HepG2 (cell line): Measurements from ENCODE around the gene VASN. TPM values are rescaled to one million over a fixed set of nuclear protein-coding genes. Genes with fewer than 3 reads are reported as not detected.
A peak's percentile ranks its signal among the peaks of the same experiment; 100 is the strongest.

ENCODE experiments used
- CBX2 ChIP-seq, 2 experiments: fragments of 200-600 bp in 1 of 2; sonication (generic); formaldehyde crosslinking in 1 of 2; IDR thresholded peaks; 2 replicates each; pipeline versions ENCODE4 v1.7.0 to v1.8.1; 2018 to 2022; ENCODE audit warnings: low read depth in 2 of 2, low read length in 1 of 2, mild to moderate bottlenecking in 1 of 2, missing genetic modification reagents in 1 of 2
- CHD2 ChIP-seq: IDR thresholded peaks from 2 replicates; pipeline ENCODE4 v1.6.1; 2011; ENCODE audit warnings: low read depth, low read length, improper control_type of control experiment
- EZH2 ChIP-seq: conservative IDR thresholded peaks from 2 replicates; pipeline ENCODE4 v1.6.1; 2012; ENCODE audit warnings: mild to moderate bottlenecking, low read depth, low read length, moderate library complexity
- GABPB1 ChIP-seq: IDR thresholded peaks from 2 replicates; pipeline ENCODE4 v1.6.1; 2016; ENCODE audit warnings: mild to moderate bottlenecking, missing genetic modification reagents, moderate library complexity, missing compliant biosample characterization
- GFI1 ChIP-seq: sonication (generic); formaldehyde crosslinking; IDR thresholded peaks from 2 replicates; pipeline ENCODE4 v1.5.0; 2020; ENCODE audit warnings: missing genetic modification reagents, mild to moderate bottlenecking, borderline replicate concordance
- GTF2F1 ChIP-seq: fragments of 150-350 bp; IDR thresholded peaks from 2 replicates; pipeline ENCODE4 v1.6.1; 2014; ENCODE audit warnings: low read length
- HMGA1 ChIP-seq: sonication (generic); formaldehyde crosslinking; conservative IDR thresholded peaks from 2 replicates; pipeline ENCODE4 v1.4.0; 2020; ENCODE audit warnings: missing genetic modification reagents
- IKZF4 ChIP-seq: sonication (generic); formaldehyde crosslinking; IDR thresholded peaks from 2 replicates; pipeline ENCODE4 v1.5.1; 2020; ENCODE audit warnings: borderline replicate concordance, mild to moderate bottlenecking, low read depth, missing genetic modification reagents; ENCODE audit errors: not compliant biosample characterization
- ISL2 ChIP-seq: sonication (generic); formaldehyde crosslinking; IDR thresholded peaks from 2 replicates; pipeline ENCODE4 v1.5.0; 2020; ENCODE audit warnings: missing genetic modification reagents
- KLF6 ChIP-seq: IDR thresholded peaks from 2 replicates; pipeline ENCODE4 v1.8.0; 2016; ENCODE audit warnings: missing biosample characterization, missing genetic modification reagents
- MBNL3 ChIP-seq: fragments of 250-450 bp; sonication (Bioruptor Pico); conservative IDR thresholded peaks from 2 replicates; pipeline ENCODE4 v1.8.0; 2022; ENCODE audit warnings: mild to moderate bottlenecking, inconsistent platforms
- NCOR1 ChIP-seq: fragments of 200-600 bp; sonication (generic); IDR thresholded peaks from 2 replicates; pipeline ENCODE4 v1.7.0; 2017; ENCODE audit warnings: antibody characterized with exemption, low read length, borderline replicate concordance
- NFRKB ChIP-seq: fragments of 450-650 bp; IDR thresholded peaks from 2 replicates; pipeline ENCODE4 v1.6.1; 2017
- PHB2 ChIP-seq: fragments of 450-650 bp; IDR thresholded peaks from 2 replicates; pipeline ENCODE4 v1.6.1; 2018; ENCODE audit not compliant: partially characterized antibody
- PRPF4 ChIP-seq: fragments of 200-400 bp; formaldehyde crosslinking; IDR thresholded peaks from 2 replicates; pipeline ENCODE4 v1.6.1; 2016; ENCODE audit warnings: low read length, low read depth; ENCODE audit not compliant: poor library complexity, severe bottlenecking
- SMARCE1 ChIP-seq: fragments of 450-650 bp; IDR thresholded peaks from 2 replicates; pipeline ENCODE4 v1.6.1; 2017; ENCODE audit warnings: borderline replicate concordance
- TAF1 ChIP-seq: sonication (generic); formaldehyde crosslinking; IDR thresholded peaks from 2 replicates; pipeline ENCODE4 v1.4.0; 2020; ENCODE audit warnings: missing genetic modification reagents
- ZBTB1 ChIP-seq: sonication (generic); formaldehyde crosslinking; IDR thresholded peaks from 2 replicates; pipeline ENCODE4 v1.4.0; 2020; ENCODE audit warnings: missing genetic modification reagents, borderline replicate concordance
- ZBTB20 ChIP-seq: sonication (generic); formaldehyde crosslinking; IDR thresholded peaks from 2 replicates; pipeline ENCODE4 v1.8.1; 2023; ENCODE audit warnings: missing genetic modification reagents, low read depth, mild to moderate bottlenecking, borderline replicate concordance
- ZNF160 ChIP-seq: sonication (generic); formaldehyde crosslinking; IDR thresholded peaks from 2 replicates; pipeline ENCODE4 v1.8.0; 2022; ENCODE audit warnings: mild to moderate bottlenecking, inconsistent platforms, missing genetic modification reagents
- ZNF556 ChIP-seq: sonication (generic); formaldehyde crosslinking; IDR thresholded peaks from 2 replicates; pipeline ENCODE4 v1.4.0; 2020; ENCODE audit warnings: mild to moderate bottlenecking, missing genetic modification reagents, borderline replicate concordance
- ZNF850 ChIP-seq: sonication (generic); formaldehyde crosslinking; conservative IDR thresholded peaks from 2 replicates; pipeline ENCODE4 v1.9.0; 2021; ENCODE audit warnings: mild to moderate bottlenecking, missing genetic modification reagents
- ZSCAN31 ChIP-seq: sonication (generic); formaldehyde crosslinking; IDR thresholded peaks from 2 replicates; pipeline ENCODE4 v1.5.0; 2020; ENCODE audit warnings: low read depth, mild to moderate bottlenecking, missing genetic modification reagents
- polyA plus RNA-seq, 8 experiments: library from polyadenylated mRNA; depleted of rRNA in 3 of 8; stranded (reverse) in 7 of 8; unstranded in 1 of 8; fragments of >200 nt; fragmentation: Illumina TruSeq in 4 of 8; extraction: Trizol in 4 of 8; gene quantifications; 2 replicates each; pipeline versions ENCODE4 v1.2.1 to v1.2.3, GENCODE V29; 2011 to 2016; ENCODE audit warnings: low read depth in 4 of 8, missing spikeins in 1 of 8, mixed read lengths in 1 of 8; ENCODE audit not compliant: insufficient read depth in 1 of 8
- total RNA-seq, 5 experiments: library from RNA; depleted of rRNA; stranded (reverse); fragments of >200 nt; fragmentation: Illumina TruSeq; extraction: Trizol; gene quantifications; 2 replicates each; pipeline ENCODE4 v1.2.3, GENCODE V29; 2016; ENCODE audit warnings: low read depth in 1 of 5
- TF ChIP-seq, protein P1 (sequence below): sonication (generic); formaldehyde crosslinking; IDR thresholded peaks from 2 replicates; pipeline ENCODE4 v1.8.1; 2023; ENCODE audit warnings: mild to moderate bottlenecking, missing genetic modification reagents, borderline replicate concordance
- TF ChIP-seq, protein P2 (sequence below): sonication (generic); formaldehyde crosslinking; IDR thresholded peaks from 2 replicates; pipeline ENCODE4 v1.5.0; 2020; ENCODE audit warnings: missing genetic modification reagents
- TF ChIP-seq, protein P3 (sequence below): sonication (generic); formaldehyde crosslinking; IDR thresholded peaks from 2 replicates; pipeline ENCODE4 v1.4.0; 2020; ENCODE audit warnings: mild to moderate bottlenecking, missing genetic modification reagents
- TF ChIP-seq, protein P4 (sequence below): sonication (generic); formaldehyde crosslinking; IDR thresholded peaks from 2 replicates; pipeline ENCODE4 v1.4.0; 2020; ENCODE audit warnings: mild to moderate bottlenecking, missing genetic modification reagents, borderline replicate concordance

Gene VASN
- total and polyA plus RNA-seq, 2 of the 13 experiments (the other 11 are each of a cell fraction or from before 2014, with no cell fraction given) = 8.4 to 18.2 TPM

DNA sequence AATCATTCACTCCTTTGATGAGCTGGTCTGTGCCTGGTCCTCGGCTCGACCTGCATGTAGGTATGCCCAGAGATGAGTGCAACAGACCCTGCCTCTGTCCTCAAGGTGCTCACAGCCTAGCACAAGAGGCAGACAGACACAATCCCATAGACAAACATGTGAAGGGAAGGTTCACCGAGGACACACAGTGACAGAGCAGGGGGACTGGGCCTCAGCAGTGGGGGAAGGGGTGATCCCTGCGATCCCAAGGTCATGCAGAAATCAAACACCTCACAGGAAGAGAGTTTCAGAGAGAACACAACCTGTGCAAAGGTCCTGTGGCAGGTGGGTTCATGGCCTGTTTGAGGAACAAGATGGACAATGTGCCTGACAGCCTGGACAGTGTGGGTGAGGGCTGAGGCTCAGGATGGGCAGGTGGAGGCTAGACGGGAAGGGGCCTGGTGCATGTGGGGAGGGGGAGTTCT, 4.2 kb upstream of the VASN start (continued):
- TF ChIP-seq EZH2 (no peak), IKZF4 (CRISPR knock-in tag) (no peak), HMGA1 (CRISPR knock-in tag) (no peak), PRPF4 (no peak), TAF1 (CRISPR knock-in tag) (no peak), KLF6 (CRISPR knock-in tag) (no peak), ZNF850 (CRISPR knock-in tag) (no peak), ISL2 (CRISPR knock-in tag) (no peak), MBNL3 (no peak), ZBTB1 (no peak), ZBTB20 (0 out of 2 replicates have a peak, but pooled peaks have one; percentile 35), ZNF556 (CRISPR knock-in tag) (peak; percentile 86), ZSCAN31 (CRISPR knock-in tag) (0 out of 2 replicates have a peak, but pooled peaks have one; percentile 46), SMARCE1 (no peak), CBX2 (IDR thresholded peaks at IDR 0.05; ENCODE audit: low read depth, low read length) (no peak), CBX2 (CRISPR knock-in tag; IDR thresholded peaks at IDR 0.05; ENCODE audit: low read depth) (no peak), GTF2F1 (no peak), PHB2 (no peak), GFI1 (CRISPR knock-in tag) (no peak; the same call in 1 of the 2 replicates), ZNF160 (CRISPR knock-in tag) (no peak), CHD2 (peak; percentile 29; the same call in 1 of the 2 replicates), NFRKB (no peak), GABPB1 (CRISPR knock-in tag) (no peak; the same call in 1 of the 2 replicates), NCOR1 (peak; percentile 67; the same call in 1 of the 2 replicates)
- TF ChIP-seq, protein P1, sequence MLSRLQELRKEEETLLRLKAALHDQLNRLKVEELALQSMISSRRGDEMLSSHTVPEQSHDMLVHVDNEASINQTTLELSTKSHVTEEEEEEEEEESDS (CRISPR knock-in tag) = no peak
- TF ChIP-seq, protein P2, sequence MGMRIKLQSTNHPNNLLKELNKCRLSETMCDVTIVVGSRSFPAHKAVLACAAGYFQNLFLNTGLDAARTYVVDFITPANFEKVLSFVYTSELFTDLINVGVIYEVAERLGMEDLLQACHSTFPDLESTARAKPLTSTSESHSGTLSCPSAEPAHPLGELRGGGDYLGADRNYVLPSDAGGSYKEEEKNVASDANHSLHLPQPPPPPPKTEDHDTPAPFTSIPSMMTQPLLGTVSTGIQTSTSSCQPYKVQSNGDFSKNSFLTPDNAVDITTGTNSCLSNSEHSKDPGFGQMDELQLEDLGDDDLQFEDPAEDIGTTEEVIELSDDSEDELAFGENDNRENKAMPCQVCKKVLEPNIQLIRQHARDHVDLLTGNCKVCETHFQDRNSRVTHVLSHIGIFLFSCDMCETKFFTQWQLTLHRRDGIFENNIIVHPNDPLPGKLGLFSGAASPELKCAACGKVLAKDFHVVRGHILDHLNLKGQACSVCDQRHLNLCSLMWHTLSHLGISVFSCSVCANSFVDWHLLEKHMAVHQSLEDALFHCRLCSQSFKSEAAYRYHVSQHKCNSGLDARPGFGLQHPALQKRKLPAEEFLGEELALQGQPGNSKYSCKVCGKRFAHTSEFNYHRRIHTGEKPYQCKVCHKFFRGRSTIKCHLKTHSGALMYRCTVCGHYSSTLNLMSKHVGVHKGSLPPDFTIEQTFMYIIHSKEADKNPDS (CRISPR knock-in tag) = no peak
- TF ChIP-seq, protein P3, sequence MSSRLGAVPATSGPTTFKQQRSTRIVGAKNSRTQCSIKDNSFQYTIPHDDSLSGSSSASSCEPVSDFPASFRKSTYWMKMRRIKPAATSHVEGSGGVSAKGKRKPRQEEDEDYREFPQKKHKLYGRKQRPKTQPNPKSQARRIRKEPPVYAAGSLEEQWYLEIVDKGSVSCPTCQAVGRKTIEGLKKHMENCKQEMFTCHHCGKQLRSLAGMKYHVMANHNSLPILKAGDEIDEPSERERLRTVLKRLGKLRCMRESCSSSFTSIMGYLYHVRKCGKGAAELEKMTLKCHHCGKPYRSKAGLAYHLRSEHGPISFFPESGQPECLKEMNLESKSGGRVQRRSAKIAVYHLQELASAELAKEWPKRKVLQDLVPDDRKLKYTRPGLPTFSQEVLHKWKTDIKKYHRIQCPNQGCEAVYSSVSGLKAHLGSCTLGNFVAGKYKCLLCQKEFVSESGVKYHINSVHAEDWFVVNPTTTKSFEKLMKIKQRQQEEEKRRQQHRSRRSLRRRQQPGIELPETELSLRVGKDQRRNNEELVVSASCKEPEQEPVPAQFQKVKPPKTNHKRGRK (CRISPR knock-in tag) = no peak
- TF ChIP-seq, protein P4, sequence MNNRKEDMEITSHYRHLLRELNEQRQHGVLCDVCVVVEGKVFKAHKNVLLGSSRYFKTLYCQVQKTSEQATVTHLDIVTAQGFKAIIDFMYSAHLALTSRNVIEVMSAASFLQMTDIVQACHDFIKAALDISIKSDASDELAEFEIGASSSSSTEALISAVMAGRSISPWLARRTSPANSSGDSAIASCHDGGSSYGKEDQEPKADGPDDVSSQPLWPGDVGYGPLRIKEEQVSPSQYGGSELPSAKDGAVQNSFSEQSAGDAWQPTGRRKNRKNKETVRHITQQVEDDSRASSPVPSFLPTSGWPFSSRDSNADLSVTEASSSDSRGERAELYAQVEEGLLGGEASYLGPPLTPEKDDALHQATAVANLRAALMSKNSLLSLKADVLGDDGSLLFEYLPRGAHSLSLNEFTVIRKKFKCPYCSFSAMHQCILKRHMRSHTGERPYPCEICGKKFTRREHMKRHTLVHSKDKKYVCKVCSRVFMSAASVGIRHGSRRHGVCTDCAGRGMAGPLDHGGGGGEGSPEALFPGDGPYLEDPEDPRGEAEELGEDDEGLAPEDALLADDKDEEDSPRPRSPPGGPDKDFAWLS (CRISPR knock-in tag) = 0 out of 2 replicates have a peak, but pooled peaks have one; percentile 61
